ENCODE measurements around the gene NDUFAF8. TPM values are rescaled to one million over a fixed set of nuclear protein-coding genes. Genes with fewer than 3 reads are reported as not detected.
A peak's percentile ranks its signal among the peaks of the same experiment; 100 is the strongest.

The NDUFAF8 gene
- polyA plus RNA-seq, 2 of the 4 experiments (the other 2 are of a cell fraction), result 179 to 308 TPM

DNA sequence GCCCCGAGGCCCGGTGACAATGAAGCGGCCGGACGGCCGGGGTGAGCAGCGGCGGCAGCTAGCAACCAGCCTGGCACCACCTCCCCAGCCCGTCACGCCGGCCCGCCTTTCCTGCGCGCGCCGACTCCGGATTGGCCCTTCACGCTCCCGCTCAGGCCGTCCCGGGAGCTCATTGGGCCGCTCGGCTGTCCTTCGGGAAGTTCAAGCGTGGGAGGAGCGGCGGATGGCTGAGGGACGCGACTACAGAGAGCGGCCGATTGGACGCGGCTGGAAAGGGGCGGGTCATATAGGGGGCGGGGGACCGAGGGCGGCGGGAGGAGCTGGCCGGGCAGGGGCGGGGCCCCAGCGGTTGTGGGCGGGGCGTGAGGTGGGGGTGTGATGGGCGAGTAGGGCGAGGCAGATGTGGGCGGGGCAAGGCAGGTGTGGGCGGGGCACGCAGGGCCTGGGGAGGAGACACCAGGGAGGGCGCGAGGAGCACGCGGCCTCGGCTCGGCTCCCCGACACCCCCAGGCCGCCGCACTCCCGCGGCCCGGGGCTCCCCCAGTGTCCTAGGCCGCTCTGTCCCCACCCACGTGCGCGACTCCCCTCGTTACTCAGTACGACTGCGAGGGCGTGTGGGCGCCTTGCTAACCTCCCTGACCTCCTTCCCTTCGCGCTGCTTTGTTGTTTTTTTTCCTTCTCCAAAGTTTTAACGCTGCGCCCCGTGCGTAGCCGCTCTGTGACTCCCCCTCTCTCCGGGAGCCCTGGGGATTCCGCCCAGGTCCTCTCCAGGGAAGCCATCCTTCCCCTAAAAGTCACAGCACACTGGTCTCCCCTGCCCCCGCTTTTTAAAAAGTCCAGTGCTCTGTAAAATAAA is 16.0 kb upstream of the NDUFAF8 start, which contains the start of gene CEP131:
Gene CEP131, minus strand, starts transcription at position 60 of the 856 bp plus-strand sequence. CDS start 2,909 bp downstream, outside the sequence.
- ChIA-PET CTCF (interaction anchor here (0.6 to 2.5 kb wide), 5 partner anchors 12 to 1306 kb away, joined by 3 to 11 read pairs (median 3); no protein-coding TSS in a partner anchor), POLR2A (interaction anchor here (0.5 to 1.2 kb wide), 7 partner anchors 16 to 190 kb away, joined by 3 to 23 read pairs (median 4); partner anchors contain the start of genes BAHCC1, BAIAP2, NDUFAF8 and SLC38A10)
- peak; percentile 81 for TF ChIP-seq RFX5 (IDR thresholded peaks at IDR 0.05)
- TF ChIP-seq RCOR1 (IDR thresholded peaks at IDR 0.05; ENCODE audit: low read depth, low read length), result no peak
- peak; percentile 59; the same call in 1 of the 2 replicates for TF ChIP-seq HMGXB4 (CRISPR knock-in tag; IDR thresholded peaks at IDR 0.05; ENCODE audit: borderline replicate concordance)
- no peak for TF ChIP-seq RAD21 (conservative IDR thresholded peaks at IDR 0.05 in 1 of 2, IDR thresholded peaks at IDR 0.05 in 1 of 2)
- no peak for TF ChIP-seq RARB (CRISPR knock-in tag; IDR thresholded peaks at IDR 0.05)
- TF ChIP-seq RNF2 (IDR thresholded peaks at IDR 0.05; ENCODE audit: borderline replicate concordance, low read depth), result 0 out of 2 replicates have a peak, but pooled peaks have one; percentile 30
- no peak for TF ChIP-seq MAZ (IDR thresholded peaks at IDR 0.05; ENCODE audit: borderline replicate concordance, low read depth, low read length)
- TF ChIP-seq MYC (IDR thresholded peaks at IDR 0.05; ENCODE audit: borderline replicate concordance, low read length), result peak; percentile 43; the same call in 1 of the 2 replicates
- TF ChIP-seq, protein P1, sequence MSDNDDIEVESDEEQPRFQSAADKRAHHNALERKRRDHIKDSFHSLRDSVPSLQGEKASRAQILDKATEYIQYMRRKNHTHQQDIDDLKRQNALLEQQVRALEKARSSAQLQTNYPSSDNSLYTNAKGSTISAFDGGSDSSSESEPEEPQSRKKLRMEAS (IDR thresholded peaks at IDR 0.05), result peak; percentile 99
- no peak for TF ChIP-seq JUNB (IDR thresholded peaks at IDR 0.05)
- peak; percentile 83; the same call in 1 of the 2 replicates for TF ChIP-seq HOXB5 (CRISPR knock-in tag; IDR thresholded peaks at IDR 0.05)
- TF ChIP-seq, protein P2, sequence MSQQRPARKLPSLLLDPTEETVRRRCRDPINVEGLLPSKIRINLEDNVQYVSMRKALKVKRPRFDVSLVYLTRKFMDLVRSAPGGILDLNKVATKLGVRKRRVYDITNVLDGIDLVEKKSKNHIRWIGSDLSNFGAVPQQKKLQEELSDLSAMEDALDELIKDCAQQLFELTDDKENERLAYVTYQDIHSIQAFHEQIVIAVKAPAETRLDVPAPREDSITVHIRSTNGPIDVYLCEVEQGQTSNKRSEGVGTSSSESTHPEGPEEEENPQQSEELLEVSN (IDR thresholded peaks at IDR 0.05; ENCODE audit: borderline replicate concordance, low read depth), result peak; percentile 98
- TF ChIP-seq KDM1A (IDR thresholded peaks at IDR 0.05; ENCODE audit: low read depth), result no peak
- peak; percentile 58; the same call in 1 of the 2 replicates for TF ChIP-seq TFCP2L1 (CRISPR knock-in tag; IDR thresholded peaks at IDR 0.05)
- TF ChIP-seq EHF (CRISPR knock-in tag; IDR thresholded peaks at IDR 0.05), result peak; percentile 60; the same call in 1 of the 2 replicates
- TF ChIP-seq FOXS1 (CRISPR knock-in tag; IDR thresholded peaks at IDR 0.05), result no peak
- TF ChIP-seq PBX3 (IDR thresholded peaks at IDR 0.05), result peak; percentile 98
- TF ChIP-seq, protein P3, sequence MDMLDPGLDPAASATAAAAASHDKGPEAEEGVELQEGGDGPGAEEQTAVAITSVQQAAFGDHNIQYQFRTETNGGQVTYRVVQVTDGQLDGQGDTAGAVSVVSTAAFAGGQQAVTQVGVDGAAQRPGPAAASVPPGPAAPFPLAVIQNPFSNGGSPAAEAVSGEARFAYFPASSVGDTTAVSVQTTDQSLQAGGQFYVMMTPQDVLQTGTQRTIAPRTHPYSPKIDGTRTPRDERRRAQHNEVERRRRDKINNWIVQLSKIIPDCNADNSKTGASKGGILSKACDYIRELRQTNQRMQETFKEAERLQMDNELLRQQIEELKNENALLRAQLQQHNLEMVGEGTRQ (IDR thresholded peaks at IDR 0.05), result 0 out of 2 replicates have a peak, but pooled peaks have one; percentile 26
- TF ChIP-seq JUN (IDR thresholded peaks at IDR 0.05), result 0 out of 5 replicates have a peak, but pooled peaks of 1 of the 2 experiments have one; percentile 54
- no peak for TF ChIP-seq POLR2AphosphoS2 (conservative IDR thresholded peaks at IDR 0.05; ENCODE audit: low read length)
- no peak for TF ChIP-seq CTCF (IDR thresholded peaks at IDR 0.05)
- peak; percentile 42; the same call in 1 of the 2 replicates for TF ChIP-seq PHF8 (IDR thresholded peaks at IDR 0.05; ENCODE audit: borderline replicate concordance, low read depth)
- TF ChIP-seq NR3C1 (IDR thresholded peaks at IDR 0.05), result no peak
- peak; percentile 87 for TF ChIP-seq ATOH8 (CRISPR knock-in tag; IDR thresholded peaks at IDR 0.05; ENCODE audit: low read depth)
- TF ChIP-seq MAFK (IDR thresholded peaks at IDR 0.05; ENCODE audit: partially characterized antibody), result no peak
- TF ChIP-seq HOXB13 (CRISPR knock-in tag; IDR thresholded peaks at IDR 0.05; ENCODE audit: low read depth), result peak; percentile 81
- peak; percentile 87 for TF ChIP-seq POLR2A (IDR thresholded peaks at IDR 0.05; ENCODE audit: low read length)
- Histone ChIP-seq H3K4me2 (peak within 1 kb of the TSS; percentile 98), H3K4me3 (peak within 1 kb of the TSS; percentile 79), H3K4me1 (peaks cover 9% of the 10 kb centered on the region), H3K9me3 (peaks cover 8% of the 10 kb centered on the region; the same call in 2 of the 3 replicates), H3K27ac (peak within 1 kb of the TSS; percentile 70 to 88)
- ATAC-seq (peak; percentile 95 to 99), DNase-seq (ENCODE audit: low read depth in 1 of 2, low spot score in 1 of 2) (peak; percentile 100), FAIRE-seq (peak; percentile 56)
- WGBS (ENCODE audit: missing lambda C conversion rate), result 14% methylated on average over 34 of the region's 79 CpGs
